ENCODE measurements around the gene TATDN3. TPM values are rescaled to one million over a fixed set of nuclear protein-coding genes. Genes with fewer than 3 reads are reported as not detected.

TATDN3 gene
- total and polyA plus RNA-seq, 8 donors, result 7.7 to 10.4 (median 8.8) TPM

DNA sequence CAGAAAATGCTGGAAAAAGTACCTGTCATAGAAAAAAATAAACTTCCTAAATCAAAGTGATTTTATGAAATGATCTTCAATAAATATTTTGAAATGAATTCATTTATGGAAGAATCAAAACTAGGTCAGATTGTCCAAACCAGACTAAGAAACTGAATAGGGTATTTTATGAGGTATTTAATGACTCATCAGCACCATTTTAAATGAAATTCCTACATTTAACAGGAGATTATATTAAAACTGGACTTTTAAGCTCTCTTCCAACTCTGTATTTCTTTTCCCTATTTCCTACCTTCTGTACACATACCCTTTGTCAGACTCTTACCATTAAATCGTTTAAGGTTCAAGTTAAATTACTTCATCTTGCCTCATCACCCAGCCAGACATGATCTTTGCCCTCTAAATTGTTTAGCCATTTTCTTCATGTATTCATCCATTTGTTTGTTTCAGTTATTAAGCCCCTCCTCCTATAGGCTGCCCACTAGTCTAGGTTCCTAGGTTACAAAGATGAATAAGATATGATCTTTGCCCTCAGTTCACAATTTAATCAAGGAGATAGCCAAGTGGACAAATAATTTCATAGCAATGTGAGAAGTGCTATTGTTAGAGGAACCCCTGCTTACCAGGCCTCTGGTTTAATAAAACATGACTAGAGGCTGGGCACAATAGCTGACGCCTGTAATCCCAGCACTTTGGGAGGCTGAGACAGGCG, 25.0 kb downstream of the TATDN3 start:
- ATAC-seq (no peak), FAIRE-seq (no peak), DNase-seq (no peak)
- H3K4me3 ChIP-seq, result no peak overlapping the region
- H3K9me3 ChIP-seq, result no peaks in the 10 kb centered on the region
- WGBS, 2 donors, result 66 to 70% methylated on average over 3 of the region's 3 CpGs
- no peaks in the 10 kb centered on the region for H3K36me3 ChIP-seq
- H3K27me3 ChIP-seq, result no peaks in the 10 kb centered on the region
- no peak overlapping the region for H3K27ac ChIP-seq
- H3K4me1 ChIP-seq, result no peaks in the 10 kb centered on the region
- intact Hi-C loops (cut with DNase I), result loop anchor here in 1 of 3 donors (10.0 kb wide), 1 partner anchor 178 kb away; no protein-coding TSS in a partner anchor
- TF ChIP-seq, protein P1, sequence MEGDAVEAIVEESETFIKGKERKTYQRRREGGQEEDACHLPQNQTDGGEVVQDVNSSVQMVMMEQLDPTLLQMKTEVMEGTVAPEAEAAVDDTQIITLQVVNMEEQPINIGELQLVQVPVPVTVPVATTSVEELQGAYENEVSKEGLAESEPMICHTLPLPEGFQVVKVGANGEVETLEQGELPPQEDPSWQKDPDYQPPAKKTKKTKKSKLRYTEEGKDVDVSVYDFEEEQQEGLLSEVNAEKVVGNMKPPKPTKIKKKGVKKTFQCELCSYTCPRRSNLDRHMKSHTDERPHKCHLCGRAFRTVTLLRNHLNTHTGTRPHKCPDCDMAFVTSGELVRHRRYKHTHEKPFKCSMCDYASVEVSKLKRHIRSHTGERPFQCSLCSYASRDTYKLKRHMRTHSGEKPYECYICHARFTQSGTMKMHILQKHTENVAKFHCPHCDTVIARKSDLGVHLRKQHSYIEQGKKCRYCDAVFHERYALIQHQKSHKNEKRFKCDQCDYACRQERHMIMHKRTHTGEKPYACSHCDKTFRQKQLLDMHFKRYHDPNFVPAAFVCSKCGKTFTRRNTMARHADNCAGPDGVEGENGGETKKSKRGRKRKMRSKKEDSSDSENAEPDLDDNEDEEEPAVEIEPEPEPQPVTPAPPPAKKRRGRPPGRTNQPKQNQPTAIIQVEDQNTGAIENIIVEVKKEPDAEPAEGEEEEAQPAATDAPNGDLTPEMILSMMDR (IDR thresholded peaks at IDR 0.05), result no peak

DNA sequence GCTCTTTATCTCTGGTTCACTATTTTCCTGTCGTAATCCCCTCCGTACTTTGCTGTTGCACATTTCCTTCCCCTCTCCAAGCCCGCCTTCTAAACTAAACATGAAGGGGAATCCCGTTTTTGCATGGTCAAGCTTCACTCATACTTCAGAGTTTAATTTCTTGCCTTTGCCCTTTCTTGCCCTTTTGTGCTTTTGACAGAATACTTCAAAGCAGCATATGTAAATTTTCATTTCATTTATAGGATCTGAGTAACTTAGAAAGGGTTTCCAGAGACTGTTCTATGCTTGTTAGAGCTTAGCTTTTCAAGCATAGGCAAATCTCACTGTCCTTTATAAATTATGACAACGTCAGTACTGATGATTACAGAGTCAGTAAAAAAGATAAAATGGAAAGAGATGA, 28.0 kb downstream of the TATDN3 start:
- FAIRE-seq (no peak), DNase-seq (no peak), ATAC-seq (no peak)
- H3K27ac ChIP-seq, result no peak overlapping the region
- WGBS, 2 donors, result 51 to 57% methylated on average over 5 of the region's 5 CpGs
- no peaks in the 10 kb centered on the region for H3K36me3 ChIP-seq
- no peaks in the 10 kb centered on the region for H3K27me3 ChIP-seq
- TF ChIP-seq, protein P1 (IDR thresholded peaks at IDR 0.05), result no peak
- H3K9me3 ChIP-seq, result no peaks in the 10 kb centered on the region
- intact Hi-C loops (cut with DNase I), result loop anchor here in 1 of 3 donors (10.0 kb wide), 1 partner anchor 175 kb away; no protein-coding TSS in a partner anchor
- H3K4me3 ChIP-seq, result no peak overlapping the region
- H3K4me1 ChIP-seq, result no peaks in the 10 kb centered on the region

DNA sequence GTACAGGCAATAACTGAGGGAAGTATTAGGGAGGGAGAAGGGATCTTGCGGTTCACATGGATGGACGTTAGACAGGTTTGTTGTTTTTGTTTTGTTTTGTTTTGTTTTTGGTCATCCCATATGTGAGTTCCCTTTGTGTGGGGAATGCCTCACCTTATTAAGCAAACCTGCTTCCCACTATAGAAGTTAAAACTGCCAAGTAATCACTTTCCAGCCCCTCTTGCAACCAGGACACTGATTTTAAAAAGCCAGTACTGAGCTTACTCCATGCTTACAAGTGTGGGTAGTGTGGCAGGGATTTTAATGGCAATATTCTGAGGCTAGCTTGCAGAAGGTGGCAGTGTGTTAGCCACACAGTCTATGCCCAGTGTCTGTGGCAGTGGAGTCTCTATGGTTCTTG, 29.3 kb downstream of the TATDN3 start:
- H3K4me3 ChIP-seq, result no peak overlapping the region
- H3K27me3 ChIP-seq, result no peaks in the 10 kb centered on the region
- TF ChIP-seq, protein P1 (IDR thresholded peaks at IDR 0.05), result no peak
- H3K4me1 ChIP-seq, result no peaks in the 10 kb centered on the region
- FAIRE-seq (no peak), DNase-seq (no peak), ATAC-seq (no peak)
- intact Hi-C loops (cut with DNase I), result no loop called here
- no peaks in the 10 kb centered on the region for H3K36me3 ChIP-seq
- 78 to 92% methylated on average over 2 of the region's 2 CpGs for WGBS, 2 donors
- H3K9me3 ChIP-seq, result no peaks in the 10 kb centered on the region
- no peak overlapping the region for H3K27ac ChIP-seq

DNA sequence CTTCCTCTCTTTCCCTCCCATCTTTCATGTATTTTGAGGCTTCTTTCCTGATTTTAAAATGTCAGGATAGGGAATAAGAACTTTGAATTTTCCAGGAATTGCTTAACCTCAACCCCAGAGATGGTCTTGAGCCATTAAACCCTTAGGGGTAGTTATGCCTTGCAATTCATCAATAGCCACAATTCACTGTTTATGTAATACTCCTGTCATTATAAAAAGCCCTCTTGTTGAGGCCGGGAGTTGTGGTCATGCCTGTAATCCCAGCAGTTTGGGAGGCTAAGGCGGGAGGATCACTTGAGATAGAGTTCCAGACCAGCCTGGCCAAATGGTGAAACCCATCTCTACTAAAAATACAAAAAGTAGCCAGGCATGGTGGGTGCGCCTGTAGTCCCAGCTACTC, 31.3 kb downstream of the TATDN3 start:
- Histone ChIP-seq H3K36me3 (no peaks in the 10 kb centered on the region), H3K4me3 (no peak overlapping the region), H3K27ac (no peak overlapping the region), H3K9me3 (no peaks in the 10 kb centered on the region), H3K27me3 (no peaks in the 10 kb centered on the region), H3K4me1 (no peaks in the 10 kb centered on the region)
- WGBS, 2 donors, result 98% methylated on average over 3 of the region's 3 CpGs
- FAIRE-seq, result no peak
- no peak for DNase-seq
- TF ChIP-seq, protein P1 (IDR thresholded peaks at IDR 0.05), result no peak
- intact Hi-C loops (cut with DNase I), result no loop called here
- ATAC-seq, result no peak

DNA sequence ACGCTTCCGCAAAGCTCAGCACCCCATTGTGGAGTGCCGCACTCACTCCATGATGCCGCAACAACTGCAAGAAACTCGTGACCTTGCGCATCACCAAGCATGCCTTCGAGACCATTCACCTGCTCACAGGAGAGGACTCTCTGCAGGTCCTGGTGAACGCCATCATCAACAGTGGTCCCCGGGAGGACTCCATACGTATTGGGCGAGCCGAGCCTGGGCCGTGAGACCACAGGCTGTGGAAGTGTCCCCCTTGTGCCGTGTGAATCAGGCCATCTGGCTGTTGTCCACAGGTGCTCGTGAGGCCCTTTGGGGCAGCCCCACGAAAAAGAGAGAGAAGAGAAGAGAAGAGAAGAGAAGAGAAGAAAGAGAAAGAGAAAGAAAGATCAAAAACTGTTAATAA, 32.5 kb downstream of the TATDN3 start:
- H3K36me3 ChIP-seq, result no peaks in the 10 kb centered on the region
- intact Hi-C loops (cut with DNase I), result no loop called here
- TF ChIP-seq, protein P1 (IDR thresholded peaks at IDR 0.05), result no peak
- no peak for FAIRE-seq
- WGBS, 2 donors, result 91 to 96% methylated on average over 16 of the region's 16 CpGs
- H3K4me3 ChIP-seq, result no peak overlapping the region
- ATAC-seq, result no peak
- H3K27ac ChIP-seq, result no peak overlapping the region
- H3K4me1 ChIP-seq, result no peaks in the 10 kb centered on the region
- no peaks in the 10 kb centered on the region for H3K9me3 ChIP-seq
- DNase-seq, result no peak
- no peaks in the 10 kb centered on the region for H3K27me3 ChIP-seq

Data from pancreas (tissue), 10 donors.